Naive thymus-derived CD4-positive, alpha-beta T cell (primary cell): ENCODE results near the gene ACO1. TPM values are rescaled to one million over a fixed set of nuclear protein-coding genes. Genes with fewer than 3 reads are reported as not detected.

Experiments used
- ATAC-seq: fragments of 150-1000 bp; cut with Tn5 transposase; 2 replicates; pipeline ENCODE4 v1.10.0; 2021; ENCODE audit warnings: mild to moderate bottlenecking, moderate library complexity
- CTCF ChIA-PET: fragments of 350-600 bp; sonication (Branson Sonifier 250); formaldehyde crosslinking; loops from one replicate; lab custom pipeline; 2021; ENCODE audit warnings: antibody characterized with exemption; lab: Charles Lee
- POLR2A ChIA-PET: fragments of 350-600 bp; sonication (Branson Sonifier 250); formaldehyde crosslinking; loops from one replicate; lab custom pipeline; 2021; ENCODE audit warnings: antibody characterized with exemption, inconsistent platforms; lab: Charles Lee
- DNase-seq, 9 donors: peaks; one replicate each; pipeline versions ENCODE4 v3.0.0 to v3.0.0-alpha.2; 2020 to 2022; ENCODE audit warnings: mixed read lengths in 1 of 9
- H3K27ac ChIP-seq: one replicate; pipeline ENCODE4 v1.7.0; 2013; ENCODE audit warnings: mild to moderate bottlenecking, low read depth, low read length, moderate library complexity
- H3K27me3 ChIP-seq, 2 donors: one replicate each; pipeline ENCODE4 v1.7.0; 2013; ENCODE audit warnings: low read length in 2 of 2, mild to moderate bottlenecking in 2 of 2, moderate library complexity in 2 of 2; ENCODE audit not compliant: control insufficient read depth in 2 of 2, insufficient read depth in 2 of 2
- H3K36me3 ChIP-seq, 3 experiments: 1 replicate in 2 of 3; 2 replicates in 1 of 3; pipeline ENCODE4 v1.7.0; 2013; ENCODE audit warnings: low read length in 3 of 3, mild to moderate bottlenecking in 3 of 3, moderate library complexity in 1 of 3; ENCODE audit not compliant: insufficient read depth in 3 of 3, control insufficient read depth in 2 of 3
- H3K4me1 ChIP-seq, 2 donors: one replicate each; pipeline ENCODE4 v1.7.0; 2013; ENCODE audit warnings: low read length in 2 of 2, mild to moderate bottlenecking in 2 of 2, moderate library complexity in 1 of 2; ENCODE audit not compliant: control insufficient read depth in 2 of 2, insufficient read depth in 2 of 2
- H3K4me3 ChIP-seq: 2 replicates; pipeline ENCODE4 v1.7.0; 2013; ENCODE audit warnings: mild to moderate bottlenecking, low read length
- H3K9me3 ChIP-seq, 3 experiments: 1 replicate in 2 of 3; 2 replicates in 1 of 3; pipeline ENCODE4 v1.7.0; 2013; ENCODE audit warnings: low read length in 3 of 3; ENCODE audit not compliant: control insufficient read depth in 2 of 3
- H3K27ac Mint-ChIP-seq, 9 donors: one replicate each; pipeline ENCODE4 v1.8.0; 2020 to 2022; ENCODE audit warnings: mixed read lengths in 9 of 9, mild to moderate bottlenecking in 8 of 9, moderate library complexity in 5 of 9, inconsistent platforms in 2 of 9
- H3K27me3 Mint-ChIP-seq, 5 donors: one replicate each; pipeline ENCODE4 v1.8.0; 2021 to 2022; ENCODE audit warnings: mixed read lengths in 5 of 5, mild to moderate bottlenecking in 1 of 5
- H3K36me3 Mint-ChIP-seq, 5 donors: one replicate each; pipeline ENCODE4 v1.8.0; 2020 to 2022; ENCODE audit warnings: mixed read lengths in 5 of 5, mild to moderate bottlenecking in 3 of 5, inconsistent platforms in 1 of 5
- H3K4me1 Mint-ChIP-seq, 7 donors: one replicate each; pipeline ENCODE4 v1.8.0; 2020 to 2022; ENCODE audit warnings: mixed read lengths in 7 of 7, mild to moderate bottlenecking in 3 of 7, inconsistent platforms in 1 of 7
- H3K4me3 Mint-ChIP-seq, 10 donors: one replicate each; pipeline ENCODE4 v1.8.0; 2020 to 2022; ENCODE audit warnings: mild to moderate bottlenecking in 10 of 10, mixed read lengths in 10 of 10, moderate library complexity in 6 of 10, inconsistent platforms in 2 of 10
- H3K9me3 Mint-ChIP-seq, 11 donors: one replicate each; pipeline ENCODE4 v1.8.0; 2020 to 2022; ENCODE audit warnings: mixed read lengths in 11 of 11, mild to moderate bottlenecking in 4 of 11, inconsistent platforms in 1 of 11, moderate library complexity in 1 of 11
- intact Hi-C, 2 donors: fragments of 100-400 bp; cut with micrococcal nuclease; formaldehyde crosslinking; loops; one replicate each; pipeline ENCODE4 v1.15.1; 2023
- polyA plus RNA-seq, 2 donors: library from polyadenylated mRNA; unstranded; fragments of 300-500 nt; fragmentation: Illumina TruSeq; gene quantifications; one replicate each; pipeline ENCODE4 v1.2.3, GENCODE V29; 2021
- total RNA-seq, 6 experiments: library from RNA in 5 of 6; stranded (reverse) in 5 of 6; gene quantifications; 1 replicate in 5 of 6; 2 replicates in 1 of 6; pipeline ENCODE4 v1.2.3 and lab custom pipeline; 2021 to 2026

The ACO1 gene
- total and polyA plus RNA-seq, 7 experiments from 2014 or later = 4.7 to 12.3 (median 9.6) TPM

- ATAC-seq (no peak), DNase-seq (no peak)
- H3K27ac Mint-ChIP-seq = peak overlapping the region in 1 of 9 donors; percentile 41
- H3K27ac ChIP-seq = no peak overlapping the region
- H3K36me3 ChIP-seq = peaks cover 0 to 5% (median 0%) of the 10 kb centered on the region in 3 experiments
- H3K36me3 Mint-ChIP-seq = peaks cover 0 to 8% (median 2%) of the 10 kb centered on the region in 5 donors
- peaks cover 17 to 29% (median 22%) of the 10 kb centered on the region in 7 donors for H3K4me1 Mint-ChIP-seq
- H3K27me3 Mint-ChIP-seq = peaks cover 0 to 14% (median 0%) of the 10 kb centered on the region in 5 donors
- ChIA-PET POLR2A (interaction anchor here (0.8 kb wide), 1 partner anchor 158 kb away, joined by 3 read pairs; no protein-coding TSS in a partner anchor), CTCF (interaction anchor here (0.8 to 1.5 kb wide), 3 partner anchors 10 to 193 kb away, joined by 3 to 8 read pairs (median 4); no protein-coding TSS in a partner anchor)
- no peaks in the 10 kb centered on the region for H3K27me3 ChIP-seq
- peak overlapping the region in 2 of 10 donors; percentile 13 to 36 for H3K4me3 Mint-ChIP-seq
- intact Hi-C loops = loop anchor here in 1 of 2 donors (10.0 kb wide), 2 partner anchors 778 to 878 kb away; partner anchors contain the start of genes B4GALT1, BAG1 and CHMP5
- H3K4me1 ChIP-seq = peaks cover 5 to 12% of the 10 kb centered on the region in 2 donors
- H3K4me3 ChIP-seq = no peak overlapping the region
- H3K9me3 ChIP-seq = no peaks in the 10 kb centered on the region
- no peaks in the 10 kb centered on the region for H3K9me3 Mint-ChIP-seq
Observed at GRCh38 chr9:32387256-32387655, 2.8 kb downstream of the ACO1 start.

DNA sequence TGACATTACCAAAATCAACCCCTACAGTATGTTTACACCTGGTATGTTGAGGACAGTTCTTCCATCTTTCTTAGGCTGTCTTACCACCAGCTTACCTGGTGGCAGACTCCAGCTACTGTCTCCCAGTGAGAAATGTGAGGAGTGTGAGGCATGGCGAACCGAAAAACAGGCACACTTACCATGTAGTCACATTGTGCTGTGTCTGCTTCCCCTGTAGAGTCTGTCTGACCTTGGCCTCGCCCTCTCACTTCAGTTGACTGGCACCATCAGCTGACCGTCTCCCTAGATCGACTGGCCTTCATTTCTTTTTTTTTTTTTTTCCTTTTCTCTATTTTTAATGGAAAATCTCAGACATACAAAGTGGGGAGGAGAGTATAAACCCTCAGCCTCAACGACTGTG, 4.9 kb downstream of the ACO1 start:
- Mint-ChIP-seq H3K9me3 (no peaks in the 10 kb centered on the region), H3K27ac (no peak overlapping the region), H3K36me3 (peaks cover 2 to 22% (median 7%) of the 10 kb centered on the region in 5 donors), H3K4me3 (no peak overlapping the region), H3K4me1 (peaks cover 10 to 30% (median 15%) of the 10 kb centered on the region in 7 donors), H3K27me3 (no peaks in the 10 kb centered on the region)
- ATAC-seq (no peak), DNase-seq (no peak)
- POLR2A ChIA-PET = no interaction called here
- Histone ChIP-seq H3K4me3 (no peak overlapping the region), H3K4me1 (peaks cover 0 to 5% of the 10 kb centered on the region in 2 donors), H3K36me3 (peaks cover 0 to 5% (median 0%) of the 10 kb centered on the region in 3 experiments), H3K9me3 (no peaks in the 10 kb centered on the region), H3K27me3 (no peaks in the 10 kb centered on the region), H3K27ac (no peak overlapping the region)
- intact Hi-C loops = loop anchor here in 1 of 2 donors (10.0 kb wide), 2 partner anchors 775 to 875 kb away; partner anchors contain the start of genes B4GALT1, BAG1 and CHMP5
- CTCF ChIA-PET = interaction anchor here (1.9 to 2.4 kb wide), 2 partner anchors 10 to 191 kb away, joined by 7 to 9 read pairs; no protein-coding TSS in a partner anchor

- no peak for DNase-seq
- POLR2A ChIA-PET = no interaction called here
- Mint-ChIP-seq H3K27me3 (no peaks in the 10 kb centered on the region), H3K9me3 (no peaks in the 10 kb centered on the region), H3K36me3 (peaks cover 2 to 22% (median 9%) of the 10 kb centered on the region in 5 donors), H3K27ac (no peak overlapping the region), H3K4me3 (no peak overlapping the region), H3K4me1 (peaks cover 0 to 22% (median 3%) of the 10 kb centered on the region in 7 donors)
- H3K9me3 ChIP-seq = no peaks in the 10 kb centered on the region
- H3K4me3 ChIP-seq = no peak overlapping the region
- no peak for ATAC-seq
- H3K4me1 ChIP-seq = no peaks in the 10 kb centered on the region
- intact Hi-C loops = no loop called here
- no peaks in the 10 kb centered on the region for H3K36me3 ChIP-seq
- no peaks in the 10 kb centered on the region for H3K27me3 ChIP-seq
- no peak overlapping the region for H3K27ac ChIP-seq
- CTCF ChIA-PET = interaction anchor here (1.3 to 1.5 kb wide), 2 partner anchors 15 to 186 kb away, joined by 3 to 7 read pairs; no protein-coding TSS in a partner anchor
Observed at GRCh38 chr9:32393911-32394310, 9.5 kb downstream of the ACO1 start.

DNA sequence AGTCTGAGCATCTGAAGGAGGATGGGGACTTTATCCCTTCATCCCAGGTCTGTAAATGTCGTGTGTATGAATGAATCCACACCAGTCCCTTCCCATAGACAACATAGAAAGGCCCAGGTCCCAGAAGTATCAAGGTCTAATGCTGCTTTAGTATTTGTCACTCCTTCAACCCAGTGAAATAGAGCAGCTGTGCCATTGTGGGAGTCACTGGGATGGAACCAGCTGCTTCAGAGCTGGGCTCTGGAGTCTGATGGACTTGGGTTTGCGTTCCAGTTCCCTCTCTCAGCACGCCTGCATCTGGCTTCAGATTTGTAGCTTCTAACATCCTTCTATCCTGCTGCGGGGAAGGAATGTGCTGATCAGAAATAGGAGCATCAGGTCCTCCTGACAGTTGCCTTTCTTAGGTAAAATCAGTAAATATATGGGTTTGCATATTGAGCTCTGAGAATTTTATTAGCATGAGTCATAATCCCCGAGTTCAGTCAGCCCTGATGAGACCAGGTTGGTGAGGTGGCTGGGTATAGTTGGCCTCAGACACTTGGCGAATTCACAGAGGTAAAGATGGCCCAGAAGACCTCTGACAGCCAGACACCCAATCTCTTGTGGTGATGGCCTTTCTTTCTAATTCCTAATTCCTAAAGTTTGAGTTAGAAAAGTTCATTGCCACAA, 10.1 kb downstream of the ACO1 start:
- Mint-ChIP-seq H3K27me3 (no peaks in the 10 kb centered on the region), H3K36me3 (peaks cover 0 to 19% (median 9%) of the 10 kb centered on the region in 5 donors), H3K4me1 (peaks cover 0 to 22% (median 3%) of the 10 kb centered on the region in 7 donors), H3K4me3 (no peak overlapping the region), H3K27ac (no peak overlapping the region), H3K9me3 (no peaks in the 10 kb centered on the region)
- CTCF ChIA-PET = interaction anchor here (1.3 to 1.5 kb wide), 2 partner anchors 15 to 185 kb away, joined by 3 to 7 read pairs; no protein-coding TSS in a partner anchor
- Histone ChIP-seq H3K27me3 (no peaks in the 10 kb centered on the region), H3K4me1 (no peaks in the 10 kb centered on the region), H3K36me3 (no peaks in the 10 kb centered on the region), H3K4me3 (no peak overlapping the region), H3K9me3 (no peaks in the 10 kb centered on the region), H3K27ac (no peak overlapping the region)
- POLR2A ChIA-PET = no interaction called here
- DNase-seq (no peak), ATAC-seq (no peak)
- intact Hi-C loops = no loop called here

- DNase-seq (no peak), ATAC-seq (no peak)
- no peak overlapping the region for H3K4me3 ChIP-seq
- ChIA-PET POLR2A (no interaction called here), CTCF (no interaction called here)
- no peaks in the 10 kb centered on the region for H3K9me3 ChIP-seq
- intact Hi-C loops = no loop called here
- H3K36me3 Mint-ChIP-seq = peaks cover 0 to 17% (median 7%) of the 10 kb centered on the region in 5 donors
- H3K27ac Mint-ChIP-seq = no peak overlapping the region
- H3K4me1 Mint-ChIP-seq = peaks cover 0 to 19% (median 3%) of the 10 kb centered on the region in 7 donors
- H3K36me3 ChIP-seq = no peaks in the 10 kb centered on the region
- no peaks in the 10 kb centered on the region for H3K27me3 Mint-ChIP-seq
- no peaks in the 10 kb centered on the region for H3K4me1 ChIP-seq
- no peak overlapping the region for H3K4me3 Mint-ChIP-seq
- H3K27me3 ChIP-seq = no peaks in the 10 kb centered on the region
- no peak overlapping the region for H3K27ac ChIP-seq
- no peaks in the 10 kb centered on the region for H3K9me3 Mint-ChIP-seq
Observed at GRCh38 chr9:32395510-32396216, 11.2 kb downstream of the ACO1 start.

- no peak overlapping the region for H3K4me3 Mint-ChIP-seq
- H3K36me3 ChIP-seq = no peaks in the 10 kb centered on the region
- no peaks in the 10 kb centered on the region for H3K27me3 ChIP-seq
- H3K9me3 ChIP-seq = no peaks in the 10 kb centered on the region
- peak overlapping the region in 1 of 9 donors; percentile 32 for H3K27ac Mint-ChIP-seq
- intact Hi-C loops = no loop called here
- ChIA-PET CTCF (interaction anchor here (1.9 kb wide), 1 partner anchor 19 kb away, joined by 5 read pairs; no protein-coding TSS in a partner anchor), POLR2A (no interaction called here)
- DNase-seq = no peak
- no peaks in the 10 kb centered on the region for H3K27me3 Mint-ChIP-seq
- peaks cover 0 to 20% (median 3%) of the 10 kb centered on the region in 7 donors for H3K4me1 Mint-ChIP-seq
- peaks cover 0 to 14% (median 7%) of the 10 kb centered on the region in 5 donors for H3K36me3 Mint-ChIP-seq
- ATAC-seq = no peak
- H3K4me1 ChIP-seq = no peaks in the 10 kb centered on the region
- H3K27ac ChIP-seq = no peak overlapping the region
- no peaks in the 10 kb centered on the region for H3K9me3 Mint-ChIP-seq
- no peak overlapping the region for H3K4me3 ChIP-seq
Observed at GRCh38 chr9:32398207-32398606, 13.8 kb downstream of the ACO1 start.
